MG63 (cell line): ENCODE results near the gene LRRC74A. TPM values are rescaled to one million over a fixed set of nuclear protein-coding genes. Genes with fewer than 3 reads are reported as not detected.
"Not testable (repeated sequence)": the region's sequence is repeated elsewhere in the genome, so short reads cannot be mapped to it uniquely, and the experiment has no call there.

Experiments
- DNase-seq: peaks from one replicate; pipeline ENCODE4 v3.0.0-alpha.2; 2020
- H3K27me3 ChIP-seq: fragments of 250-450 bp; sonication (Bioruptor Pico); 2 replicates; pipeline ENCODE4 v1.5.1; 2020; ENCODE audit warnings: mild to moderate bottlenecking, moderate library complexity
- H3K36me3 ChIP-seq: fragments of 250-450 bp; sonication (Bioruptor Pico); 2 replicates; pipeline ENCODE4 v1.5.1; 2020; ENCODE audit warnings: mild to moderate bottlenecking, moderate library complexity
- H3K4me3 ChIP-seq: fragments of 250-450 bp; sonication (Bioruptor Pico); 2 replicates; pipeline ENCODE4 v1.5.1; 2020; ENCODE audit warnings: mild to moderate bottlenecking, moderate library complexity
- H3K9me3 ChIP-seq: fragments of 250-450 bp; sonication (Bioruptor Pico); 2 replicates; pipeline ENCODE4 v1.5.1; 2020; ENCODE audit warnings: mild to moderate bottlenecking, moderate library complexity
- total RNA-seq: library from RNA; depleted of rRNA; stranded (reverse); fragments of >200 nt; shearing (Covaris generic); gene quantifications from 2 replicates; pipeline ENCODE4 v1.2.3, GENCODE V29; 2014; ENCODE audit warnings: low replicate concordance

Gene LRRC74A
- total RNA-seq, 1 experiment from 2014 or later, result not detected

GRCh38 chr14:76898006-76898405 lies 71.8 kb downstream of the LRRC74A start:
- not testable (repeated sequence) for H3K27me3 ChIP-seq, DNase-seq, H3K36me3 ChIP-seq, H3K9me3 ChIP-seq, H3K4me3 ChIP-seq

GRCh38 chr14:76900682-76901081 lies 74.5 kb downstream of the LRRC74A start:
- Histone ChIP-seq H3K4me3 (no peak overlapping the region), H3K27me3 (no peaks in the 10 kb centered on the region), H3K9me3 (no peaks in the 10 kb centered on the region; the same call in 1 of the 2 replicates), H3K36me3 (no peaks in the 10 kb centered on the region)
- no peak for DNase-seq

GRCh38 chr14:76901171-76902055 lies 75.2 kb downstream of the LRRC74A start:
- Histone ChIP-seq H3K27me3 (no peaks in the 10 kb centered on the region), H3K36me3 (no peaks in the 10 kb centered on the region), H3K9me3 (no peaks in the 10 kb centered on the region; the same call in 1 of the 2 replicates), H3K4me3 (no peak overlapping the region)
- peak; percentile 60 for DNase-seq

GRCh38 chr14:76902591-76902990 lies 76.4 kb downstream of the LRRC74A start:
- Histone ChIP-seq H3K9me3 (no peaks in the 10 kb centered on the region; the same call in 1 of the 2 replicates), H3K4me3 (no peak overlapping the region), H3K36me3 (no peaks in the 10 kb centered on the region), H3K27me3 (no peaks in the 10 kb centered on the region)
- no peak for DNase-seq

GRCh38 chr14:76904100-76904739 lies 78.0 kb downstream of the LRRC74A start:
- peak; percentile 64 for DNase-seq
- no peaks in the 10 kb centered on the region for H3K36me3 ChIP-seq
- no peaks in the 10 kb centered on the region for H3K27me3 ChIP-seq
- no peaks in the 10 kb centered on the region; the same call in 1 of the 2 replicates for H3K9me3 ChIP-seq
- H3K4me3 ChIP-seq, result no peak overlapping the region

- DNase-seq, result peak; percentile 96
- Histone ChIP-seq H3K4me3 (no peak overlapping the region), H3K9me3 (no peaks in the 10 kb centered on the region; the same call in 1 of the 2 replicates)
Measured at GRCh38 chr14:76904740-76905569, 78.7 kb downstream of the LRRC74A start.

GRCh38 chr14:76908834-76909233 lies 82.6 kb downstream of the LRRC74A start:
- H3K4me3 ChIP-seq, result no peak overlapping the region
- DNase-seq, result no peak
- no peaks in the 10 kb centered on the region for H3K27me3 ChIP-seq
- no peaks in the 10 kb centered on the region for H3K36me3 ChIP-seq
- no peaks in the 10 kb centered on the region for H3K9me3 ChIP-seq

More at GRCh38 chr14:76904740-76905569, 78.7 kb downstream of the LRRC74A start:
- no peaks in the 10 kb centered on the region for H3K36me3 ChIP-seq
- no peaks in the 10 kb centered on the region for H3K27me3 ChIP-seq

- H3K9me3 ChIP-seq, result no peaks in the 10 kb centered on the region
- H3K27me3 ChIP-seq, result no peaks in the 10 kb centered on the region
- no peak overlapping the region for H3K4me3 ChIP-seq
- DNase-seq, result no peak
- H3K36me3 ChIP-seq, result no peaks in the 10 kb centered on the region
Measured at GRCh38 chr14:76909266-76909665, 83.1 kb downstream of the LRRC74A start.

GRCh38 chr14:76910371-76910890 lies 84.2 kb downstream of the LRRC74A start:
- Histone ChIP-seq H3K27me3 (no peaks in the 10 kb centered on the region), H3K9me3 (no peaks in the 10 kb centered on the region), H3K4me3 (no peak overlapping the region), H3K36me3 (no peaks in the 10 kb centered on the region)
- DNase-seq, result no peak

GRCh38 chr14:76911473-76911872 lies 85.3 kb downstream of the LRRC74A start:
- Histone ChIP-seq H3K27me3 (no peaks in the 10 kb centered on the region), H3K4me3 (no peak overlapping the region), H3K36me3 (no peaks in the 10 kb centered on the region), H3K9me3 (no peaks in the 10 kb centered on the region)
- no peak for DNase-seq

GRCh38 chr14:76914533-76915081 lies 88.4 kb downstream of the LRRC74A start:
- not testable (repeated sequence) for H3K36me3 ChIP-seq, H3K4me3 ChIP-seq, DNase-seq, H3K9me3 ChIP-seq, H3K27me3 ChIP-seq

- Histone ChIP-seq H3K36me3 (no peaks in the 10 kb centered on the region), H3K27me3 (no peaks in the 10 kb centered on the region), H3K9me3 (no peaks in the 10 kb centered on the region), H3K4me3 (no peak overlapping the region)
- DNase-seq, result no peak
Measured at GRCh38 chr14:76916040-76916715, 90.0 kb downstream of the LRRC74A start.

GRCh38 chr14:76917158-76917596 lies 91.0 kb downstream of the LRRC74A start:
- no peaks in the 10 kb centered on the region for H3K9me3 ChIP-seq
- H3K36me3 ChIP-seq, result no peaks in the 10 kb centered on the region
- peak; percentile 59 for DNase-seq

GRCh38 chr14:76917745-76918255 lies 91.6 kb downstream of the LRRC74A start:
- no peaks in the 10 kb centered on the region for H3K27me3 ChIP-seq
- no peak overlapping the region for H3K4me3 ChIP-seq
- DNase-seq, result peak; percentile 69

More at GRCh38 chr14:76917158-76917596, 91.0 kb downstream of the LRRC74A start:
- Histone ChIP-seq H3K4me3 (no peak overlapping the region), H3K27me3 (no peaks in the 10 kb centered on the region)

GRCh38 chr14:76918256-76918781 lies 92.1 kb downstream of the LRRC74A start:
- Histone ChIP-seq H3K27me3 (no peaks in the 10 kb centered on the region), H3K4me3 (no peak overlapping the region), H3K36me3 (no peaks in the 10 kb centered on the region), H3K9me3 (no peaks in the 10 kb centered on the region)
- peak; percentile 88 for DNase-seq

More at GRCh38 chr14:76917745-76918255, 91.6 kb downstream of the LRRC74A start:
- Histone ChIP-seq H3K9me3 (no peaks in the 10 kb centered on the region), H3K36me3 (no peaks in the 10 kb centered on the region)
